ENCODE measurements around the gene TEKT3.

TEKT3 gene

DNA sequence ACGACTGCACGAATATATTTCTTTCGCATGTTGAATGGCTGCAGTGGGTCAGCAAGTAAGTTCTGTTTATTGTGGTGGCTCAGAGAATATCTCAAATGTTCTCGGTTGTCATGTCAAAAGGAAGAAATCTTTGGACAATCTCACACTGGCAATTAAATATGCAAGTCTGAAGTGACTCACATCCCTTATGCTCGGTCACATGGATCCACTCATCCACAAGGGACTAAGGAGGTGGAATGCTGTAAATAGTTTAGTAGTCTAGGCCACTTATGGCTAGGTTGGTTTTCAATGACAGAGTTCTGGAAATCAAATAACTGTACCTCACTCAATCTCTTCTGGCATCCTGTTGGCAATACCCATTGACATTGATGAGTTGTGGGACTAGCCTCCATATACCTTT, 43.2 kb downstream of the TEKT3 start:
- DNase-seq (ENCODE audit: extremely low read depth in 1 of 2, low read depth in 1 of 2), result no peak

DNA sequence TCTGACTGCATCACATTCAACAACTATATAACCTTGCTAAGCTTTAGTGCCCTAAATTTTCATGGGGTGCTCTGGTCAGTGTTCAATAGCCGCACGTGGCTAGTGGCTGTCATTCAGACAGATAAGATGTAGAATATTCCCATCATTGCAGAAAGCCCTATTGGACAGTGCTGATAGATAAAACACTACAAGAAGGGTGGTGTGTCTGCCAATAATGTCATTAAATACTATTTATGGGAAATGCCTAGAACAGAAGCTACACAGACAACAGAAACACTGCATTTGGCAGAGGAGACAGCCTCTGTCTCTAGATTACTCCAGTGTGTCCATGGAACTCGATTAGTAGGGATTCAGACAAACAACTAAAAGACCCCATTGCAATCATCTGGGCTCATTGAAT, 47.8 kb downstream of the TEKT3 start:
- DNase-seq (ENCODE audit: extremely low read depth in 1 of 2, low read depth in 1 of 2), result no peak

DNA sequence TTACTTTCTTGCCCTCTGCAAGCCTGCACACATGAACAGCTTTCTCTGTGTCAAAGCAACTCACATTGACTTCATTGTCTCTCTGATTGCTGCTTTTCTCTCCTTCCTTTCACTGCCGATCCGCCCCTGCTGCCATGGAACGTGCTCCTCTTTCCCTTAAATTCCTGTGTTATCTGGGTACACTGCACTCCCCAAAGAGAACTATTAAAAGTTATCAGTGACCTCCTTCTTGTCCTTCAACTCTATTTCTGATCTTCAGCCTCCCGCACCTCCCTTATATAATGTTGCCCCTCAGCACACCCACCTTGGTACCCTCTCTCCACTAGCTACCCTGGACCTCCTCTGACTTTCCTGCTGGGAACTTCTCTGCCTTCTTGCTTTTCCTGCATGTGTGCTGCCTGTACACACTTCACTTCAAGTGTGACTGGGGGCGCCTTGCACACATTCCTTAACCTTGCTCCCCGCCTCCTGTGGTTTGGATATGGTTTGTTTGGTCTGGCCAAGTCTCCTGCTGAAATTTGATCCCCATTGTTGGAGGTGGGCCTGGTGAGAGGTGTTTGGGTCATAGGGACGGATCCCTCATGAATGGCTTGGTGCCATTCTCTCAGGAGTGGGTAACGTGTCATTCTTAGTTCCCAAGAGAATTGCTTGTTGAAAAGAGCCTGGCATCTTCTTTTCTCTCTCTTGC, 49.6 kb downstream of the TEKT3 start:
- DNase-seq (ENCODE audit: extremely low read depth in 1 of 2, low read depth in 1 of 2), result no peak

DNA sequence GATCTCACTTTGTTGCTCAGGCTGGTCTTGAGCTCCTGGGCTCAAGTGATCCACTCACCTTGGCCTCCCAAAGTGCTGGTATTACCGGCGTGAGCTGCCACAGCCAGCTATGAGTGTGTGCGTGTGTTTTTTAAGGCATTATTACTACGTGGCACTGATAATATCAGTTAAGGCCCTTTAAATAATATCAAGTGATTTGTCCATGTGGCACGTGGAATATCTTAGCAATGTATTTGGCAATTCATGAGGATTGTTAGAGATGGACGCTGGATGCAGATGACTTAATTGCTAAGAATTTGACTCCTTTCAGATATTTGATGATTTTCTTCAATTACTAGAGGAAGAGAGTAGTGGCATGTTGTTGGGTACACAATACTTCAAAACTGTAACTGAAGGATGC, 50.8 kb downstream of the TEKT3 start:
- DNase-seq (ENCODE audit: extremely low read depth in 1 of 2, low read depth in 1 of 2), result no peak

DNA sequence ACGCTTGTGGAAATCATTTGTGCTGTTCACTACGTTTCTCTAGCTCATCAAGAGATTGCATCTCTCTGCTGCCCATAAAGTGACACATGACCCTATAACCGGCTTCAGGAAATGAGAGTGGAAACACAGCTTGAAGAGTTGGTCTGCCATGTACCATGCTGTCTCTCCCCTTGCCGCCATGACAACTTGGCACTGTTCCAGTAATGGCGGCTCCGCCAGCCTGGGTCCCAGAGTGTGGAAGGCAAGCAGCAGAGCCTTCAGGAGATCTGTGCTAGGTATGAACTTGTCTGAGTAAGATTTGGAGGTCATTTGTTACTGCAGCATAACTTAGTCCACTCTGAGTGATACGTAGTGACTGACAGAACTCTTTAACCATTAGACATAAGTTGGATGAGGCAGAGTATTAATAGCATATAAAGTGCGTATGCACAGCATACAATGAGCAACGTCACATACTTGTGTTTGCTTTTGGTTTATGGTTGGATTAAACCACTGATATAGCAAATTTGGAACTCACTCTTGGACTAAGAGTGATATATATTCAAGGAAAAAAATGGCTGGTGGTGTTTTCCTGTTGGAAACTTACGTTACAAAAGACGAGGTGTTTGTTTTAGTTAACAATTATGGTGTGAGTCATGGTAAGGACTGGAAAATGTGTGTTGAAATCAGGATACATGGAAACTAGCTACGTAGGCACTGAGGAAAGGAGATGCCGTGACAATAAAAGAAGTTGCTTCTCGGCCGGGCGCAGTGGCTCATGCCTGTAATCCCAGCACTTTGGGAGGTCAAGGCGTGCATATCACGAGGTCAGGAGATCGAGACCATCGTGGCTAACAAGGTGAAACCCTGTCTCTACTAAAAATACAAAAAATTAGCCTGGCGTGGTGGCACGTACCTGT, 51.9 kb downstream of the TEKT3 start:
- no peak for DNase-seq (ENCODE audit: extremely low read depth in 1 of 2, low read depth in 1 of 2)

DNA sequence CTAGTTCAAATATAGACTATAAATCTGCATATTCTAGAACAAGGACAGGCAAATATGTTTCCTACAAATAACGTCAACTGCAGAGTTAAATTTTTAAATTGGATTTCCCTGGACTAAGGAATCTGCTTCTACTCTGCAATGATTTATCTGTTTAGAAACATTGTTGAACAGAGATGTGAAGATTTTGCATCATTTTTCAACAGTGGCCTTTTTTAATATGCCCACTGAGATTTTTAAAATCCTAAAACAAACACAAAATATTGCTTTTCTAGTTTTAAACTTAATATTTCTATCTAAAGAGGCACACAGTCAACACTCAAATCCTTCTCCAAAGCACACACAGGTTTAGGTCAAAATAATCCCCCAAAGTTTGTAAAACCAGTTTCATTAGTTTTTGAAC, 52.5 kb downstream of the TEKT3 start:
- no peak for DNase-seq (ENCODE audit: extremely low read depth in 1 of 2, low read depth in 1 of 2)

DNA sequence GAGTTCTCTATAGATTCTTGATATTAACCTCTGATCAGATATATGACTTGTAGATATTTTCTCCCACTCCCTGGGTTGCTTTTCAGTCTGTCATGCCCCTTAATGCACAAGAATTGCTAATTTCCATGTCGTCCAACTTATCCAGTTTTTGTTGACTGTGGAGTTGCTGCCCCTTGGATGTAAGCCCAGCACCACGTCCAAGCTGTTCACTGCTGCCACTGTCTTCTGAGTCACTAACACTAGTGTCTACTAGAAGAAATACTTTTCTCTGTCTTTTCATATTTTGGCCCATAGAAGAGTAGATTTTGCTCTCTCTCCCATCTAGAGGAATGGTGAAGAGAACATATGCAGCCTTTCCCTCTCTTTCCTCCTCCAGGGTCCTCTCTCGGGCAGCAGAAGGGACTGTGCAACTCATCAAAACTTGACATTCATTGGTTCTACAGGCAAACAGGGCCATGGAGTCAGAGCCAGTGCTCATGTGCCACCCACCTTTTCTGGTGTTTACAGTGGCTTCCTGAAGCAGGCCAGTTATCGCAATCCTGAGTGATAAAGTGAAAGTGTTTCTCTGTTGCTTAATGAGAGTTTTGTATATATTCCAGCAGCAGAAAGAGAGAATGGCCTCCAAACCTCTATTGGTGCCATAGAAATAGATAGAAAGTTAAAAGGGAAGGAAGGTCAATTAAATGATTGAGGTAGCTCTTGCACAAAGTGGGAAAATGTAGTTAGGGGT, 53.7 kb downstream of the TEKT3 start:
- DNase-seq (ENCODE audit: extremely low read depth in 1 of 2, low read depth in 1 of 2), result no peak

DNA sequence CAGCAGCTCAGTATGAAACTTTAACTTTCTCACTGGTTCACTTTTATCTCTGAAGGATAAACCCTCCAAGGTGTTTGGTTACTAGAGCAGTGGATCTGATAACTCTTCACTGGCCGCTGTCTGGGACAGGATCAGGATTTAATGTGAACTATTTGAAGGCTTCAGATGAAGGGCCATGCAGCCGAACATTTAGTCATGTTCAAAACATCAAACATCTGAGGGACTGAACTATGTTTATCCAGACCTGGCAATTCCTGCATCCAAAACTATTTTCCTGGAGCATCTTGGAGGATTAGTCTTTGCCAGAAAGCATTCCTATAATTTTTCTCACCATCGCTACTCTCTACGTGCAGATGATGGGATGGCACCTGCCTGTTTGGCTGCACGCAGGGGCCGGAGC, 55.9 kb downstream of the TEKT3 start:
- no peak for DNase-seq (ENCODE audit: extremely low read depth in 1 of 2, low read depth in 1 of 2)

DNA sequence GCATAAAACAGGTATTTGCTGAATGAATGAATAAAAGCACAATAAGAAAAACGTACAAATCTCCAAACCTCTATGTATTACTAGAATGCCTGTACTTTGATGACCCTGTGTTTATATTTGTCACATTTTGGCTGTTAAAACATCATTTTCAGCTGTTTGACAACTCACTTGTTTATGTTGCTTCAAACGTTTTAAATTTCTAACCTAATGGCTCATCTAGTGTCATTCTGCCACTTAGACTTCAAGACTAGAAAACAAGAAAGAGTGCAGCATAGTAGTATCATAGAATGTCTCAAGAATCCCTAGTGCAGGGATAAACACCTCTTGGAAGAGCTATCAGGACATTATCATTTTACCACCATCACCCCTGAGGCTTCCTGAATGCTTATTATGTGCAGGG, 56.9 kb downstream of the TEKT3 start:
- no peak for DNase-seq (ENCODE audit: extremely low read depth in 1 of 2, low read depth in 1 of 2)

DNA sequence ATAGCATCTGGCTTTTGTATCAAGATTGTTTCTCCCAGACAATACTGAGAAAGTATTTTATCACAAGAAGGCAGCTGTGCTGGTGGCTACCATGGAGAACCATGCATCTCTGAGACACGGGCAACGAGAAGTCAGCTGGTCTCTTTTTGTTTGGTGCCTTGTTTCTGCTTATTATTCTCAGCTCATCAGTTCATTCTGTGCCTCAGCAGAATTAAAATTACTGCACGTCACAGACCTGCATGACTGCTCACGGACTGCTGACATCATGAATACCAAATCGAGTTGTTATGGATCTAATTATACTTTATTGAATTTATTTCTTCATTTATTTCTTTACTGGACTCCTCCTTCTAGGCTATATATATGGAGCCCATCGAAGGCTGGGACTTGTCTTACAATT, 57.3 kb downstream of the TEKT3 start:
- no peak for DNase-seq (ENCODE audit: extremely low read depth in 1 of 2, low read depth in 1 of 2)

DNA sequence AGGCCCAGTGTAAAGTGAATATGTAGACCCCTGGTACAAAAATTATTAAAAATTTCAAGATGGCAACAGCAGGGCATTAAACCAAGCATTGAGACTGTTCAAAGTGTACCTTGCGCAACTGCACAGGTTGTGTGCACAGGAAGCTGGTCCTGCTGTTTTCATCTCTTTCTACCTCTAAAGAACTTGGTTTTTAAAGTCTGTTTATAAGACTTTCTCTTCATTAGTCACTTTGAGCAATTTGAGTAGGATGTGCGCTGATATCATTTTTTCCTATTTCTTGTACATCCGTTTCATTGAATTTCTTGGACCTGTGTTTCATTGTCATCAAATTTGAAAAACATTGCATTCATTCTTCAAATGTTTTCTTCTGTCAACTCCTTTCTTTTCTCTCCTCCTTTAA, 59.5 kb downstream of the TEKT3 start:
- no peak for DNase-seq (ENCODE audit: extremely low read depth in 1 of 2, low read depth in 1 of 2)

DNA sequence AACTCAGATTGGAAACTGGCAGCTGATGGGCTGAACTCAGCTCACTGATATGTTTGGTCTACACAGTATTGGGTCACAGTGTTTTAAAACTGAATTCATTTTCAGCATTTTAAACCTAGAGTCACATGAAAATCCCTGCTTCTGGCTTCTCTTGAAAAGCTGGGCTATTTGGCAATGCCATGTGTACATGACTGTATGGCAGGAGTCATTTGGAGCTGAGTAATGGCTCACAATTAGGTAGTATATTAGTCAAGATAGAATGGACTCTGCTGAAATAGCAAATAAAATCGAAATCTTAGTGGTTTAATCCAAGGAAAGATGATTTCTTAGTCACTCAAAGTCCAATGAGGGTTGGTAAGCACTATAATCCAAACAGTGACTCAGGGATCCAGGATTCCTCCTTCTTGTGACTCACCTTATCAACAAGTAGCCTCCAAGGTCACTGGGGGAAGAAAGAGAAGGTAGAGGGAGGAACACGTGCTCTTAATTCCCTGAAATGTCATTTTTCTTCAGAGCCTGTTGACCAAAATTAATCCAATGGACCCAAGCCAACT, 62.4 kb downstream of the TEKT3 start:
- no peak for DNase-seq (ENCODE audit: extremely low read depth in 1 of 2, low read depth in 1 of 2)

DNA sequence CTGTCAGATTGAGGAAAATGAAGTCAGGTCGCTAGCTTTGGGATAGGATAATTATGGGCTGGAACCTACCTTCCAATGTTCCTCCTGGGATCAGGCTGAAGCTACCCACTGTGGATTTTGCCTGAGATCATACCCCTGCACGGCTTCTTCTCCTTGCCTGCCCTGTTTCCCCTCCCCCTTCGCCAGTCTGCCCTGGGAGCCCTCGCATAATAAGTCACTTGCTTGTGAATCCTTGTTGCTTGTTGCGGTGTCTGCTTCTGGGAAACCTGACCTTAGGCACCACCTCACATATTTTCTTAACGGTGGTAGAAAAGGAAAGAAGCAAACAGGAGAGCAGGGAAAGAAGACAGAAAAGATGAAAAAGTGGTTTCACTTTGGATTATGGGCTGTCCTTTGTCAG, 63.0 kb downstream of the TEKT3 start:
- DNase-seq (ENCODE audit: extremely low read depth in 1 of 2, low read depth in 1 of 2), result no peak

DNA sequence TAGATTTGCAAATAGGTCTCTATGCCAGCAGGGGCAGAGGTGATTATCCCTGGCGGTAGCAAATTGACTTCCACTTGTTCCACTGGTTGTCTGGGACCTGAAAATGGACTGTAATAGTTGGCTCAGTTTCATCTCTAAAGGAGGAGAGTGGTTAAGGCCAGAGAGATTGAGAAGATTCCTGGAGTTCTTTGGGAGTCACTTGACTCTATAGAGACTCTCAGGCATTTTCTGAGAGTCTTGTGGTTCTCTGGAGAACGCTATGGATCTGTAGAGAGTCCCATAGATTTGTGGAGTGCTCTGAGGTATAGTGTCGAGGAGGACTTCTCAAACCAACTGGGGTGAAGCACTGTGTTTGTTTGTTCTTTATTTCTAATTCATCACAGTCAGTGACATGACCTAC, 67.4 kb downstream of the TEKT3 start:
- no peak for DNase-seq (ENCODE audit: extremely low read depth in 1 of 2, low read depth in 1 of 2)

DNA sequence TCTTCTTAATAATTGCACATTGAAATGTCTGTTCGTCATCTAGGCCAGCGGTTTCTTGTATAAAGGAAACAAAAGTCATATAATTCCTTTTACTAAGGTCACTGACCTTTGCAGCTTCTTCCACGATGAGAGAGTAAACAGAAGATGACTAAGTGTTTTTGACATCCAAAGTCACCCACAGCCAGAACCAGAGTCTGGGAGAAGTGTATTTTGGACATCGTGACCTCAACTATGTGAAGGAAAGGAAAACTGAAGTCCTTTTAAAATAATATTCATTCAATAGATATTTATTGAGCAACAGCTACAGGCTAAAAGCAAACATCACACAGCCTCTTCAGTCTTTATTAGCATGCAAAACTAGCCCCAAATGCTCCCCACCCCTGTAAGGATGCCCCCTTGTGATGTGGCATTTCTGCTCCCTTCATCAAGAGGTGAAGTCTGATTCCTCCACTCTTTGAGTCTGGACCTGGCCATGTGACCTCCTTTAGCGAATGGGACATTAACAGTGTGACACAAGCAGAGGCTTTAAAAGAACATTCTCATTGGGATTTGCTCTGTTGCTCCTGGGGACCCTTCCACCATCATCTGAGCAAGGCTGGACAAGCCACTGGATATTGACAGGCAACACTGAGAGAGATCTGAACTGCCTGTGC, 68.1 kb downstream of the TEKT3 start:
- DNase-seq (ENCODE audit: extremely low read depth in 1 of 2, low read depth in 1 of 2), result no peak

DNA sequence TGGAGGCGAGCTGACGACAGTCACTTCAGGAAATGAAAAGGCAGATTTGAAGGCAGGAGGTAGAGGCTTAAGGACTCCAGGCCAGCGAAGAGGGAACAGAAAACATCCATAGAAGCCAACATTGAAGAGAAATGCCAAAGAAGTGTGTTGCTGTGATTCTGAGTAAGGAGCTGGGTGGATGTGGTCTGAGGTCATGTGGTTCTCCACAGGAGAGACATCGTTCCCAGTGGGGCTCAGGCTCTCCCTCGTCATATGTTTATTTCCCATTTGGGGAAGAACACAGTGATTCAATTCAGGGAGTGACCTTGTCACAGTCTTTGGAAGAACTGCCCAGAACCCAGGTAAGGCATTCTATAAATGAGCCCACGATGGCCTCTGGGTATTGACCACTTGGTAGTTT, 69.7 kb downstream of the TEKT3 start:
- no peak for DNase-seq (ENCODE audit: extremely low read depth in 1 of 2, low read depth in 1 of 2)

DNA sequence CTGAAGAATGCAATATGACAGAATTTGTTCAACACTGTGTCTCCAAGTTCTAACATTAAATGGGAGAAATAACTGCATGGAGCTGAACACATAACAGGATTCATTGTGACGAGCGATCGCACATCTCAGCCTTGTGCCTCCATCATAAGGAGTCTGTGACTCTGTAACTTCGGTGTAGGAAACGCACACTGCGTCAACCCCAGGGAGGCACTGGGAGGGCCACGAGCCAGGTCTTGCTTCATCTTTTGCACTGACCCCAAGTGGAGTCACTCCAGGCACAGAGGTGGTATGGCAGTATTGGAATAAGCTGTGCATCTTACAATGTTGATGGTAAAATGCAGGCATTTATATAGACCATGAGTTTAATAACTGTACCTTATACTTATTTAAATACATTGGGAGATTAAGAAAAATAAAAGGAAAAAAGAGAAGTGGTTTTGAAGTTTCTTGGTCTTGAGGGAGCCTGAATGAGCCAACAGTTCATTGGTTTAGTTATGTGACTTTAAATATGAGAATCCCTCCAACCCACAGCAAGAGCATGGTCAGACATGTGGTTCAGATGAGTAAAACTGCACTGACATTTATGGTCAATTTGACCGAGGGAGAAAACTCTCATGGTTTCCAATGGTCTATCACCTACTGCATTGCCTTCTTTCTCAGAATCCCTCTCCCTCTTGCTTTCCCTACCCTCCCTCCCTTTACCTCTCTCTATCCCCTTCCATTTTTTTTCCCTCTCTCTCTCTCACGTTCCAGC, 70.6 kb downstream of the TEKT3 start:
- no peak for DNase-seq (ENCODE audit: extremely low read depth in 1 of 2, low read depth in 1 of 2)

DNA sequence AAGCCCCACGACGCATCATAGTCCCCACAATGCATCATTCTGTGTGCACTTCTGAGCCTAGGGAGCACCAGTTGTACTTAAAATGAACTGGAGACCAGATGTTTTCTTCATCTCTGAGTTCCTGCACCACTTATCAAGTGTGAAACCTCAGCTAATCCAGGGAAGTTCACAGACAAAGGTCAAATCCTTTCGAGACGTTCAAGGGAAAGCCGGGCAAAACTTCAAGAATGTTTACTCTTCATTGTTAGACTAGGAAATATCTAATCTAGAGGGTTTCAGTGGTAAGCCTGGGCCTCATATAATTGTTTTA, 71.7 kb downstream of the TEKT3 start:
- no peak for DNase-seq (ENCODE audit: extremely low read depth in 1 of 2, low read depth in 1 of 2)

DNA sequence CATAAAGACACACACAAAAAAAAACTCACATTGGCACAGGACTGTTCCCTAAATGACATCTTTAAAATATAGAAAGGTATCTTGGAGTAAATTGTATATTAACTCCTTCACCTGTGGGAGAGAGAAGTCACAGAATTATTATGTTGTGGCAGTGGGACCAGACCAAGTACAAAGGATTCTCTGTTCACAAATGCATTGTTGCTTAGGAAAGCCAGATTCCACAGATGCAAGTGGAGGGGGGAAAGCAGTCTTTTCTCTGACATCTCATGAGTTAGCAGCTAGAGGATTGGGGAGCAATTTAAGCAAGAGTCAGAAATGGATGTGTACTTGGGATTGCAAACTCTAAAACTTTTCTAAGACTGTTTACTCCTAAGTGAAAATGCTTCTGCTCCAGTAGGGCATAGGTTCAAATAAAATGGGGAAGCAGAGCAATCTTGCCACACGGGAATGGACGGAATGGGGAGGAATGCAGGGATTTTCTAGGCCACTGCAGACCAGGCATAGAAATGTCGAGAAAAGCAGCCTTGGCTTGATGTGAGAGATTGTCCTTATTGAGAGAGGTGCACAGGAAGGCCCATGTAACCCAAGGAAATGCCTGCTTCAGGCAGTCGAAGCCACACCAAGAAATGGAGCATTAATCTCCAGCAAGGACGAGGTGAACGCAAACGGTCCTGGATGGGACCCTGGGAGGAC, 72.2 kb downstream of the TEKT3 start:
- DNase-seq (ENCODE audit: extremely low read depth in 1 of 2, low read depth in 1 of 2), result no peak

DNA sequence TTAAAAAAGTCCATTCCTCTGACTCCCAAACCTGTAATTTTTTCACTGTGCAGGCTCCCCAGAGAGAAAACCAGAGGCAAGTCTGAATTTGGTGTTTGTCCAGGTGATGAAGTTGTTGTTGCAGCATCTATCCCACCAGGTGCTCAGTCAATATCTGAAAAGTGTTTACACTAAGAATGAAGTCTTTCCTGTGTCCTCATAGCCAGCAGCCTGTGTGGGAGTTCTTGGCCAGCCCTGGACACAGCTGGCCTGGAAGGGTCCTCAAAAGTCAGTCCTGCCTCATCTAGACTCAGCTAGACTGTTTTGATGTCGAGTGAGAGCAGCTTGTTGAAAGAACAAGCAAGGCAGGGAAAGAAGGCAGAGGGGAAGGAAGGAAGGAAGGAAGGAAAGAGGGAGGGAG, 72.9 kb downstream of the TEKT3 start:
- DNase-seq (ENCODE audit: extremely low read depth in 1 of 2, low read depth in 1 of 2), result no peak
